OCI-LY1 (cell line): ENCODE data around the gene LINS1.

Experiments used
- EZH2 ChIP-seq: fragments of 200-600 bp; sonication (generic), shearing (Covaris generic); IDR thresholded peaks from 2 replicates; pipeline ENCODE4 v1.8.0; 2017; ENCODE audit warnings: borderline replicate concordance, mixed run types, mild to moderate bottlenecking, antibody characterized with exemption, low read length, moderate library complexity, mixed read lengths
- TF ChIP-seq, protein P1 (sequence below): fragments of 200-600 bp; sonication (generic), shearing (Covaris generic); IDR thresholded peaks from 2 replicates; pipeline ENCODE4 v1.5.1; 2017; ENCODE audit warnings: mild to moderate bottlenecking, antibody characterized with exemption, low read length, moderate library complexity, mixed read lengths

DNA sequence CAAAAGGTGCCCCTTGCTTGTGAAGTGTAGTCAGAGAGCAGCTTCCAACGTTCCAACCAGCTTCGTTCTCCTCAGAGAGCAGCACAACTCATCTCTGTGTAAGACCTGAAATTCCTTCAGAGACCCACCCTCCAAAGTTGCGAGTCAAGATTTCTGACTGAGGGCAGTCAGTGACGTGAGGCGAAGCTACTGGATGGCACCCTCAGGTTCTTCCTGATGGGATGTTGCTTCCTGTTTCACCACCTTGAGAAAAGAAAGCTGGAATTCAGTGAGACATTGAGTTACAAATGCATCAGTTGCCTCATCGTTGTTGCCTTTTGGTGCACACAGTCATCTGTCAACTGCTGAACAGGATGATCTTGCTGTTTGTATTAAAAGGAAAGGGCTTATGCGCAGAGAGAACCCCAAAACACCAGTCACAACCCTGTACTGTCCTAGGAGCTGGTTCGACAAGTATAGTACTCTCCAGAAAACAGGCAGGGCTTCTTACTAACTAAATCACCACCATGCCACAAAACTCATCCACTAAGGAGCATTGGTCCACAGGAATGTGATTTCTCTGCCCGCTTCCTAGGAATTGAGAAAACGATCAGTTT lies 73.1 kb downstream of the LINS1 start, which contains the start of gene CERS3:
- TF ChIP-seq, protein P1, sequence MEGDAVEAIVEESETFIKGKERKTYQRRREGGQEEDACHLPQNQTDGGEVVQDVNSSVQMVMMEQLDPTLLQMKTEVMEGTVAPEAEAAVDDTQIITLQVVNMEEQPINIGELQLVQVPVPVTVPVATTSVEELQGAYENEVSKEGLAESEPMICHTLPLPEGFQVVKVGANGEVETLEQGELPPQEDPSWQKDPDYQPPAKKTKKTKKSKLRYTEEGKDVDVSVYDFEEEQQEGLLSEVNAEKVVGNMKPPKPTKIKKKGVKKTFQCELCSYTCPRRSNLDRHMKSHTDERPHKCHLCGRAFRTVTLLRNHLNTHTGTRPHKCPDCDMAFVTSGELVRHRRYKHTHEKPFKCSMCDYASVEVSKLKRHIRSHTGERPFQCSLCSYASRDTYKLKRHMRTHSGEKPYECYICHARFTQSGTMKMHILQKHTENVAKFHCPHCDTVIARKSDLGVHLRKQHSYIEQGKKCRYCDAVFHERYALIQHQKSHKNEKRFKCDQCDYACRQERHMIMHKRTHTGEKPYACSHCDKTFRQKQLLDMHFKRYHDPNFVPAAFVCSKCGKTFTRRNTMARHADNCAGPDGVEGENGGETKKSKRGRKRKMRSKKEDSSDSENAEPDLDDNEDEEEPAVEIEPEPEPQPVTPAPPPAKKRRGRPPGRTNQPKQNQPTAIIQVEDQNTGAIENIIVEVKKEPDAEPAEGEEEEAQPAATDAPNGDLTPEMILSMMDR = no peak
- no peak for TF ChIP-seq EZH2
